GM19025 (cell line): ENCODE data around the gene ADCY9.
"Not testable (repeated sequence)": the region's sequence is repeated elsewhere in the genome, so short reads cannot be mapped to it uniquely, and the experiment has no call there.

ENCODE experiments used
- ATAC-seq: cut with Tn5 transposase; IDR thresholded peaks from one replicate; pipeline ENCODE4 v1.9.1; 2021; ENCODE audit warnings: mild to moderate bottlenecking, low read depth, moderate library complexity; ENCODE audit not compliant: unreplicated experiment

The ADCY9 gene

GRCh38 chr16:4042581-4042980, 73.7 kb downstream of the ADCY9 start:
- ATAC-seq: no peak

GRCh38 chr16:4038448-4038847, 77.8 kb downstream of the ADCY9 start:
- no peak for ATAC-seq

- ATAC-seq: not testable (repeated sequence)
Observed at GRCh38 chr16:4036952-4037351, 79.3 kb downstream of the ADCY9 start.

GRCh38 chr16:4034963-4035362, 81.3 kb downstream of the ADCY9 start:
- no peak for ATAC-seq

GRCh38 chr16:4033951-4034350, 82.3 kb downstream of the ADCY9 start:
- no peak for ATAC-seq

- no peak for ATAC-seq
Observed at GRCh38 chr16:4032768-4033167, 83.5 kb downstream of the ADCY9 start.

- ATAC-seq: no peak
Observed at GRCh38 chr16:4028144-4028543, 88.1 kb downstream of the ADCY9 start.

- ATAC-seq: no peak
Observed at GRCh38 chr16:4026854-4027253, 89.4 kb downstream of the ADCY9 start.

- no peak for ATAC-seq
Observed at GRCh38 chr16:4025428-4025827, 90.8 kb downstream of the ADCY9 start.

GRCh38 chr16:4021916-4022315, 94.3 kb downstream of the ADCY9 start:
- no peak for ATAC-seq

- ATAC-seq: no peak
Observed at GRCh38 chr16:4021070-4021779, 95.0 kb downstream of the ADCY9 start.

GRCh38 chr16:4019371-4019791, 96.9 kb downstream of the ADCY9 start:
- ATAC-seq: no peak

- ATAC-seq: no peak
Observed at GRCh38 chr16:4018391-4018790, 97.9 kb downstream of the ADCY9 start.

- ATAC-seq: no peak
Observed at GRCh38 chr16:4017807-4018206, 98.4 kb downstream of the ADCY9 start.

- no peak for ATAC-seq
Observed at GRCh38 chr16:4016658-4017057, 99.6 kb downstream of the ADCY9 start.

- no peak for ATAC-seq
Observed at GRCh38 chr16:4016005-4016352, 100.3 kb downstream of the ADCY9 start.

- ATAC-seq: no peak
Observed at GRCh38 chr16:4015275-4016004, 100.8 kb downstream of the ADCY9 start.

GRCh38 chr16:4011940-4012629, 104.2 kb downstream of the ADCY9 start:
- ATAC-seq: no peak

- no peak for ATAC-seq
Observed at GRCh38 chr16:4011225-4011939, 104.9 kb downstream of the ADCY9 start.

- ATAC-seq: no peak
Observed at GRCh38 chr16:4010225-4011158, 105.8 kb downstream of the ADCY9 start.
